GM21367 (cell line): Measurements from ENCODE around the gene NPIPB2.
A peak's percentile ranks its signal among the peaks of the same experiment; 100 is the strongest.
"Not testable (repeated sequence)": the region's sequence is repeated elsewhere in the genome, so short reads cannot be mapped to it uniquely, and the experiment has no call there.

ENCODE experiments used
- ATAC-seq: cut with Tn5 transposase; IDR thresholded peaks from one replicate; pipeline ENCODE4 v1.9.1; 2021; ENCODE audit not compliant: unreplicated experiment

The NPIPB2 gene

DNA sequence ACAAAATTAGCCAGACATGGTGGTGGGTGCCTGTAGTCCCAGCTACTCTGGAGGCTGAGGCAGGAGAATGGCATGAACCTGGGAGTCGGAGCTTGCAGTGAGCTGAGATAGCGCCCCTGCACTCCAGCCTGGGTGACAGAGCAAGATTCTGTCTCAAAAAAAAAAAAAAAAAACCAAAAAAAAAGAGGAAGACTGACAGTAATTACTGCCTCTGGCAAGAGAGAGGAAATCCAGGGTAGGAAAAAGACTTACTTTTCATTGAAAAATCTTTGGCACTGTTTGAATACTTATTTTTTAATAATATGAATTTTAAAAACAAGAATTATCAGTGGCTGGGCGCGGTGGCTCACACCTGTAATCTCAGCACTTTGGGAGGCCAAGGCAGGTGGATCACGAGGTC lies 20.6 kb upstream of the NPIPB2 start:
- ATAC-seq: not testable (repeated sequence)

DNA sequence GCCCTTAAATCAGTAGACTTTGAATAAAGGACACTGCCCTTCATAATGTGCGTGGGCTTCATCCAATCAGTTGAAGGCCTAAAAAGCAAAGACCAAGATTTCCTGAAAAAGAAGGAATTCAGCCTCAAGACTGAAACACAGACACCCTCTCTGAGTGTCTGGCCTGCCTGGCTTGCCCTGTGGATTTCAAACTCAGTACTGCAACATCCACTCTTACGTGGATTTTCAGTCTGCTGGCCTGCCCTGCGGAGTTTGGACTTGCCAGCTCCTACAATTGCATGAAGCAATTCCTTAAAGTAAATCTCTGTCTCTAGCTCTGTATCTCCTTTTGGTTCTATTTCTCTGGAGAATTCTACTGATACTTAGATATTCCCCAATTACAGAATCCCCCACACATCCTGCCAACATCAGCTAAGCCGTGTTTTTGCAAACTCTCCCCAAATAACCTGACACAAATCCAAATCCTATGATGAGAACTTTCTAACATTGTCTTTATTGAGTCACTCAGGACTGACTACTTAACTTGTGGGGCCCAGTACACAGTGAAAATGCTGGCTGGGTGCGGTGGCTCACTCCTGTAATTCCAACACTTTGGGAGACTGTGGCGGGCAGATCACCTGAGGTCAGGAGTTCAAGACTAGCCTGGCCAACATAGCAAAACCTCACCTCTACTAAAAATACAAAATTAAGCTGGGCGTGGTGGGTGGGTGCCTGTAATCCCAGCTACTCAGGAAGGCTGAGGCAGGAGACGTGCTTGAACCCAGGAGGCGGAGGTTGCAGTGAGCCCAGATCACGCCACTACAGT lies 15.9 kb upstream of the NPIPB2 start:
- ATAC-seq: no peak

DNA sequence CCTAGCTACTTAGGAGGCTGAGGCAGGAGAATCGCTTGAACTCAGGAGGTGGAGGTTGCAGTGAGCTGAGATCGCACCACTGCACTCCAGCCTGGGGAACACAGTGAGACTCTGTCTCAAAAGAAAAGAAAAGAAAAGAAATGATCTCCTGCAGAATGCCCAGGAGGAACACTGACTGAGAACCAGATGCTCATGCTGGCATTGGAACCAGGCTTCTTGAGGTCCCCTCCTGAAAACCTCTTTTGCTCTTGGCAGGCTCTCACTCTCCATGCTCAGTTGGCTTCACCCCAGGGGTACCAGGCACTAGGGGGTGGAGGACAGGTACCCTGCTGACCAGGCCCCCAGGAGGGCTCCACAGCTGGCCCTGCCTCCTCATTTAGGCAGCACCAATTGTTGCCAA lies 14.7 kb upstream of the NPIPB2 start:
- ATAC-seq: no peak

DNA sequence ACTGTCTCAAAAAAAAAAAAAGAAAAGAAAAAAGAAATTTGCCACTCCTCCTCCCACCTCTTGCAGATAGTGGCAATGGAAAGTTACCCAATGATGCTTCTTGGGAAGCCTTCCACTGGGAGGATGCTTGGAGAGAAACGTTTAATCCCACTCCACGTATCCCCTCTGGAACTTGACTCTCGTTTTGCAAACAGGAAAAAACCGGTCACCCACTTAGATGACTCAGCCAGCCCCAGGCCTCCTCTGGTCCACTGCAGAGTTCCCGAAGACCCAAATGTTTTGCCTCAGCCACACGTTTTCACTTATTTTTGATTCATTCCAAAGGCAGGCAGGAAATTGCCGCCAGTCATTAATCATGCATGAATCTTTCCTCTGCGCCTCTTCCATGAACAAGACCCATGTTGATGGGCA lies 13.9 kb upstream of the NPIPB2 start:
- ATAC-seq: no peak

DNA sequence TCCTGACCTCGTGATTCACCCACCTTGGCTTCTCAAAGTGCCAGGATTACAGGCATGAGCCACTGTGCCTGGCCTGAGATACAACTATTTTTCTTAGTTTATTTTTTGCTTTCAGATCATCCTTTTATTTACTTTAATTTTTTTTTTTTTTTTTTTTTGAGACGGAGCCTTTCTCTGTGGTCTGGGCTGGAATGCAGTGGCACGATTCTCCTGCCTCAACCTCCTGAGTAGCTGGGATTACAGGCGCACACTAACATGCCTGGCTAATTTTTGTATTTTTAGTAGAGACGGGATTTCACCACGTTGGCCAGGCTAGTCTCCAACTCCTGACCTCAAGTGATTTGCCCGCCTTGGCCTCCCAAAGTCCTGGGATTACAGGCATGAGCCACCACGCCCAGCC lies 11.7 kb upstream of the NPIPB2 start:
- ATAC-seq: not testable (repeated sequence)

DNA sequence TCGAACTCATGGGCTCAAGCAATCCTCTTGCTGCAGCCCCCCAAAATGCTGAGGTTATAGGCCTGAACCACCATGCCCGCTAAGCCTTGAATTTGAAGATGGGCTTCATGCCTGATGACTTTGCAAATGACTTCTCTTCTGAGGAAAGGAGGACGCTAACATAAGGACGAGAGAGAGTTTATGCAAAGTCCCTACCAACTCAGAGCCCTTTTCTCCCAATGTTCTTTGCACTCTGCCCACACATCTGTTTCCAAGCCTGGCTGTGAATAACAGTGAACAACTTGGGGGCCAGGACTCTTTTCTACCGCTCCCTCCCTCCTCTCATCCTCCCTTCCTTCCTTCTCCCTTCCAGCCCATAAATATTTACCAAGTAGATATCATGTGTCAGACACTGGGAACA lies 8.5 kb upstream of the NPIPB2 start:
- no peak for ATAC-seq

DNA sequence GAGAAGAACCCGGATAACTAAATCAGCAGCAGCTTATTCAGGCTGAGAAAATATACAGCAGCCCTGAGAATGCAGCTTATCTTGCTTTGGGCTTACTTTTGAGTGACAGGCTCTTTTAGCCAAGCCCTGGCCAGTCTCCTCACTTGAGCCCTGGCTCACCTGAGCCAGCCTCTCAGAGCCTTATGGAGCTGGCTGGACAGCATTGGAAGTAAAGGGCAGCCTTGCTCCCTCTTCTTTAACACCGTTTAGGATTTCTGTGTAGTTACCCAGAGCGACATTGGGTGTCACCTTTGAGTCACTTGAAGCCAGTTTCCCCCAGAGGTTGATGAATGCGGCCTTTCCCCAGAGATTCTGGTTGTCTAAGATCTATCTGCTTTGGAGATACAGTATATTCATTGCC lies 7.7 kb upstream of the NPIPB2 start:
- peak; percentile 62 for ATAC-seq

DNA sequence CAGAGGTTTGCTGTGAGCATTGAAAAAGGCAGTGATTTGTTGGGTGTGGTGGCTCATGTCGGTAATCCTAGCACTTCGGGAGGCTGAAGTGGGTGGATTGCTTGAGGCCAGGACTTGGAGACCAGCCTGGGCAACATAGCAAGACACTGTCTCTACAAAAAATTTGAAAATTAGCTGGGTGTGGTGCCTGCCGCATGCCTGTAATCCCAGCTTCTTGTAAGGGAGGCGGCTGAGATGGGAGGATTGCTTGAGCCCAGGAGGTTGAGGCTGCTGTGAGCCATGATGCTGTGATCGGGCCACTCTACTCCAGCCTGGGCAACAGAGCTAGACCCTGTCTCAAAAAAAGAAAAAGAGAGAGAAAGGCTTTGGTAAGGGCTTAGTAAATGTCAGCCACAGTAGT lies 7.0 kb upstream of the NPIPB2 start:
- no peak for ATAC-seq

DNA sequence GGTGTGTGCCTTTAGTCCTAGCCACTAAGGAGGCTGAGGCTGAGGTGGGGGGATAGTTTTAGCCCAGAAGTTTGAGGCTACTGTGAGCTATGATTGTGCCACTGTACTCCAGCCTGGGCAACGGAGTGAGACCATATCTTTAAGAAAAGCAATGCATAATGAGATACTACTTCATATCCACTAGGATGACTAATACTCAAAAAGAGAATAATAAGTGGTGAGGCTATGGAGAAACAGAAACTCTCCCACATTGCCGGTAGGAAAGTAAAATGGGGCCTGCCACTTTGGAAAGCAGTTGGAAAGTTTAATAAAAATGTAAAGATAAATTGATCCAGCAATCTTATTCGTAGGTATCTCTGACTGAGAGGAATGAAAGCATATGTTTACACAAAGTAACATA lies 4.6 kb upstream of the NPIPB2 start:
- ATAC-seq: no peak

DNA sequence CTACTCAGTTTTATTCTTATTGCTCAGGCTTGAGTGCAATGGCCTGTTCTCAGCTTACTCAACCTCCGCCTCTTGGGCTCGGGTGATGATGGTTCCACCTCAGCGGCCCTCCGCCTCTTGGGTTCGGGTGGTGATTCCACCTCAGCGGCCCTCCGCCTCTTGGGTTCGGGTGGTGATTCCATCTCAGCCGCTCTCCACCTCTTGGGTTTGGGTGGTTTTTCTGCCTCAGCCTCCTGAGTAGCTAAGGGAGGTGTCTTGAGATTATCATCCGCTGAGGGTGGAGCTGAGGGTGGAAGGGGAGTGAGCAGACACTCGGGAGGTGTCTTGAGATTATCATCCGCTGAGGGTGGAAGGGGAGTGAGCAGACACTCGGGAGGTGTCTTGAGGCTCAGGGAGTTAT lies 14.5 kb downstream of the NPIPB2 start:
- ATAC-seq: not testable (repeated sequence)

DNA sequence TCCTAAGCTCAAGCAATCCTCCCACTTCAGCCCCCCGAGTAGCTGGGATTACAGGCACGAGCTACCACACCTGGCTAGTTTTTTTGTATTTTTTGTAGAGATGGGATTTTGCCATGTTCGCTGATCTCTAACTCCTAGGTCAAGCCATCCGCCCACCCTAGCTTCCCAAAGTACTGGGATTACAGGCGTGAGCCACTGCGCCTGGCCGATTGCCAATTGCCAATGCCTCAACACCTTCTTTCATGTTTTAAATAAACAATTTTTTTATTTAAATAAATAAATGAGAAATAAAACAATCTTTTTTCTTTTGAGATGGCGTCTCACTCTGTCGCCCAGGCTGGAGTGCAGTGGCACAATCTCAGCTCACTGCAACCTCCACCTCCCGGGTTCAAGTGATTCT lies 17.8 kb downstream of the NPIPB2 start:
- not testable (repeated sequence) for ATAC-seq

DNA sequence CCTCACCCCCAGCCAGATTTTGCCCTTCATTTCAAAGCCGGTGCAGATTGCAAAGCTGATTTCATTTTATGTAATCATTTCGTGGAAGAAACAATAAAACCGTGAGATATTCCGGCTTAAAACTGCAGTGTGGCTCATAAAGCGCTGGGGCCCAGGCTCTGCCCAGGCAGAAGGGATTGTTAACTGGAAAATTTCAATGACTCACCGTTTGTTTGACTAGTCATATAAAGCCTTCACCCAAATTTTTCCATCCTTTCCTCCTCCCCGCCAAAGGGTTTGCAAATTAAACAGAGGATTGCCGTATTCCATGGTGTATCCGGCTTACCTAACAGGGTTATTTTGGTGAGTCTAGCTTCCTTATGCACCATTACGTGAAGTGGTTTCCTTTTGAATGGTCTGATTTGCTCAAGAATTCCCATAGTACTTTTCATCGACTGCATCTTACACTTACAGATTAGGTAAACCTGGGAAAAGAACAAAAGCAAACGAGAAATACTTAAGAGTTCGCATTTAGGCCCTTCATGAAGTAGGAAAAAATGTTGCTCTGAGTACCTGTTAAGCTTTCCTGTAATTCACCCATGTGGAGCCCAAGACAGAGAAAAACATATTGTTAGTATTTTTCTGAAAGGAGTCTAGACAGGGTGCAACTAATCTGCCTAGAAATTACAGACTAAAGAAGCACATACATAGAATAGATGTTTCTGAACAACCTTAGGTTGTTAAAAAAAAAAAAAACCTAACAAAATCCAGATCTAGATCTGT lies 25.1 kb downstream of the NPIPB2 start:
- no peak for ATAC-seq

DNA sequence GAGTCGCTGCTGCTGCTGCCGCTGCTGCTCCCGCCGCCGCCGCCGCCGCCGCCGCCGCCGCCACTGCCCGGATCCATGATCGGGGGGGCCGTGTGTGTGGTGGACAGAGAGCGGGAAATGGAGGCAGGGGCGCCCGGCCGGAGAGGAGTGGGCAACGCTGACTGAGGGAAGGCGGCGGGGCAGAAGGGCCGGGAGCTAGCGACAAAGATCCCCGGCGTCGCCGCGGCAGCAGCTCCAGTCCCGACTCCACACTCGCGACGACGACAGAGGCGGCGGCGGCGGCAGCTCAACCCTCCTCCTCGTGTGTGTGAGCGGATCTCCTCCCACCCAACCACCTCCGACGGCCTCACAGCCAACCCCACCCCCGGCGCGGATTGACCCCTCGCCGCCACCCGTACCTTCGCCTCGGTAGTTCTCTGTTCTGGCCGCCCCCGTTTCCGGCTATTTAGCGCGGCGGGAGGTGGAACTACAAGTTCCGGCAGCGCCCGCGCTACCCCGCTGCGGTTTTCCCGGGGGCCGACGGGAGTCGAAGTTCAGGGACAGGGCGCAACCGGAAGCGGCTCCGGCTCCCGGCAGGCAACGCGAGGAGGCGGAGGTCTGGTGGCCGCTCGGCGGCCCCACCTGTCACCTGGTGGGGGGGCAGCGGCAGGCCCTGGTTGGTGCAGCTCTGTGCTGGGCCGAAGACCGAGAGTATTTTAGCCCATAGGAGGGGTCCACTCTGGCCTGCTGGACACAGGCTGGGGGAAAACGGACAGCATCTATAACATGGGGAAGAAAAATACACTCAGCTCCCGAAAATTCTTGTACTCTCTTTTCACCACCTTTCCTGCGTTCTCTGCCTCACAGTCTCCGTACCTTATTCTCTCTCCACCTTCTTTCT lies 26.0 kb downstream of the NPIPB2 start, which contains the start of gene GSPT1:
GSPT1 (minus strand) TSS at position 313 of the 880 bp plus-strand sequence; CDS start at position 77, 236 bp downstream.
- peak; percentile 71 for ATAC-seq

DNA sequence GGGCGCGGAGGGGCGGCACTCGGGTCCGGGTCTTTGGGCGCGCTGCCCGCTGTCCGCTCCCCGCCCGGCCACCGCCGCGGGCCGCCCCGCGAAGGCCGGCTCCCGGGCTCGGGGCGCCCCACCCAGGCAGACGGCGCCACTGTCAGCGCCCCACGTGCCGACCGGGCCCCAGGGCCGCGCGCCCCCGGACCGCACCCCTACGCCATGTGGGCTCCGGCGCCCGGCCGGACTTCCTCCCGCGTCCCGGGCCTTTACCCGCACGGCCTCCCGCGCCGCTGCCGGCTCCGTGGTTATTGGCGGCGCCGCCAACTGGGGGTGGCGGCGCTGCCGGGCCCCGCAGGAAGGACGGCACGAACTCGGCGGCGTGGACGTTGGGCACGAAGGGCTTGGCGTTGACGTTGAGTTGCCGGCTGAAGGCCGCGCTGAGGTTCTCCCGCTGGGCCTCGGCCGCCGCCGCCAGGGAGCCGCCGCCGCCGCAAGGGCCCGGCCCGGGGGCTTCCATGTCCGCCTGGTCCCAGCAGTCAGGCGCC lies 26.7 kb downstream of the NPIPB2 start:
- ATAC-seq: peak; percentile 34

DNA sequence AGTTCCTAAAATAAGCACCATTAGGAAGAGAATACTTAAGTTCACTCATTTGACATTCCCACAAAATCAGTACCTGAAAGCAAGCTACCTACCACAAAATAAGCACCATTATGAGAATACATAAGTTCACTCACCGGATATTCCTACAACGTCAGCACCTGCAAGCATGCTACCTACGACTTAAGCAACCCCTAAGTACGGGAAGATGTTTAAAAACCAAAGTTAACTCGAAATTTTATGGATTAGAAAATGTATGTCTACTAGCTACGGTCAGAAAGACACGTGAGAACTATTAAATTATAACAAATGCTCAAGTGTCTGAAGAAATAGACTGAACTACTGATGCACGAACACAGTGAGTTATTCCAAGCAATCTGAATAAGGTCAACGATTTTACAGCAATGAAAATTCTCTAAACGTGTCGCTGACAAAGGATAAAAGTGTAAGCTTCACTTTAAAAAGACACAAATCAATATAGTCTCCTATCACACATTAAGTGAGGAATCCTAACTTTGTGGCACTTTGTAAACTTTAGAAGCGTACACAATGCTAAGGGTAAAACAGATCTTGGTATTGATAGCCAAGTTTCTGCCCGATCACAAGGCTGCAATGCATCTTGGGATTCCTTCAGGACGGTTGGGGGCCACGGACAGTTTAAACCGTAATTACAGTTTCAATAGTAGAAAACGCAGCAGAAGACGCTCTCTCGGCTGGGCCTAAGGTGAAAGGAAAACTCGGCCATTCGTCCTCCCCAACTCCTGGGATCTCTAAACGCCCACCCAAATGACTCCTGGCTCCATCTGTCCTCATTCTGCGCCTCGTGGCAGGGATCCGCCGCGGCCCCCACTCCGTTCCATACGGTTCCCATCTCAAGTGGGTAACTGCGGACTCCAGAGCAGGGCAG lies 27.4 kb downstream of the NPIPB2 start:
- no peak for ATAC-seq

DNA sequence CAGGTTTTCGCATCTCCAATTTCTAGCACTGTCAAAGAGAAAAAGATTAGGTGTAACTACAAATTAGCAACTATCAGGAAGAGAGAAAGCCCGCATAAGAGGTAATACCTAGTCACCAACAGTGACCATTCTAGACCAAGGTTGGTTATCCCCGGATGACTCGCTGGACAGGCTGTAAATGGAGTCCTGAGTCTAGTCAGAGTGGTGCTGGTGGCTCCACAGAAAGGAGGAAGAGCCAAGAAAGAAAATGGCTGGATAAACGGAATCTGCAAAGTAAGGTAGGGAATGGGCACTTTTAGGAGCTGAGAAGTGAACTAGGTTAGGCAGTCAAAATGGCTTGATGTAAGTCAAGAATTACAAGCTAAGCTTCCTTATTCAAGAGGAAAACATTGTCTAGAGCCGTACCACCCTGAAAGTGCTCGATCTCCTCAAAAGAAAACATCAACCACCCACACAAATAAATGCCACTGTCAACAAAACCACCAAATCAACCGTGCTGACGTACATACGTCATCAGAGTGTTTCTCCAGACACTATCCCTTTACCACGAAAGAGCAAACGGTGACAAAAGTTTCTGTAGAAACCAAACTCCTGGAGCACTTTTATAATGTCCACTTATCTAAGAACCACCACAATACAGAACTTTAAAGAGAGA lies 28.3 kb downstream of the NPIPB2 start:
- ATAC-seq: no peak

DNA sequence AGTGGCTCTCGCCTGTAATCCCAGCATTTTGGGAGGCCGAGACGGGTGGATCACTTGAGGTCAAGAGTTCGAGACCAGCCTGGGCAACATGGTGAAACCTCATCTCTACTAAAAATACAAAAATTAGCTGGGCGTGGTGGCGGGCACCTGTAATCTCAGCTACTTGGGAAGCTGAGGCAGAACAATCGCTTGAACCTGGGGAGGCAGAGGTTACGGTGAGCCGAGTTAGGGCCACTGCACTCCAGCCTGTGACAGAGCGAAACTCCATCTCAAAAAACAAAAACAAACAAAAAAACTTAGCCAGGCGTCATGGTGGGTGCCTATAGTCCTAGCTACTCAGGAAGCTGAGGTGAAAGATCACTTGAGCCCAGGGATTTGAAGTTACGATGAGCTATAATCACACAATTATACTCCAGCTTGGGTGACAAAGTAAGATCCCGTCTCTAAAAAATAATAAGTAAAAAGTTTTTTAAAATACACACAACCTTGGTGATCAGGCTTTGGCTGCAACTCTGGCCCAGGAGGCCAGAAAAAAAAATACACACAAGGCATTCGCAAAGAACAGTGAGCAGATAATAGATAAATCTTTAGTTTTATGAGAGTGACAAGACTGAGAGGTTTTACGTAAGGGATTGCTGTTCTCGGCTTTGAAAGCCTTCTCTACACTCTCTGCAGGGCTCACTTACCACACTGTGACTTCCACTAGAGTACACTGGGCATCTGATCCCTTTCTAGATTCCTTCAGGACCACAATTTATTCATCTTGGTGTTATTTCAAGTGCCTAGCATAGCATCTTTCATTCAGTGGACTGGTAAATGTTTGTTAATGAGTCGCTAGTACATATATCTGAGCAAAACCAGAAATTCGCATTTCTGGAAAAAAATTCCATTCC lies 31.9 kb downstream of the NPIPB2 start:
- no peak for ATAC-seq

DNA sequence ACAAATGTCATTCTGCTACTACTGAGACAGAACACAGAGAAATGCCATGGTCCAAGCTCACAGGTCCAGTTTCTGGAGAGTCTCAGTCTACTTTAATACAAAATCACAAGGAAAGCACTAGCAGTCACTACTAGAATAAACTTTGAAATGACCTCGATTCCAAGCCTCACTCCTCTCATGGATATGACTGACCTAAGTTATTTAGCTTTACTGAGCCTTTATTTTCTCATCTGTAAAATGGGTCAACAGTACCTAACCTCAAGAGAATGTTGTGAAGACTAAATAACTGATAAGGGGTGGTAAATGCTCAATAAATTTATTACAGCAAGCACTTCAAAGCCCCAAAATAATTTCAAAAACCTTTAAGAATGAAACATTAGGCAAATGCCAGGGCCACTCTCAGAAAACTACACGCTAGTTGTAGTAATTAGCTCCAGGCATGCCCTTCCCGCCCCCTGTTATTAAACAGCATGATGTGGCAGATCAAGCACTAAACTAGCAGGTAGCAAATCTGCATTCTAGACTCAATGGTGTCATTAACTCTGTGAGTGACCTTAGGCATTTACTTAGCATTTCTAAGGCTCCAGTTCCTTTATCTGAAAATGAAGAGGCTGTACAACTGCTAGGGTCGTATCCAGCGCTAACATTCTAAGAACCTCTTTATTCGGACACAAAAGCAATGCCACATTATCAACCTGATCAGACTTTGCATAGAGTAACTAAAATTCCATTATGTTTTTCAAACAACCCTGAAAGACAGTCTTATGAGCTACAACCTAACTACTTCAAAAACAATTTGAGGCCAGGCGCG lies 34.5 kb downstream of the NPIPB2 start:
- no peak for ATAC-seq
